Fibroblast of skin of abdomen (primary cell): ENCODE data around the gene ZNF407.

Experiments
- DNase-seq: peaks from one replicate; pipeline ENCODE4 v3.0.0-alpha.2; 2013

ZNF407 gene

GRCh38 chr18:75029481-75029880 is 431.8 kb downstream of the ZNF407 start:
- no peak for DNase-seq

- DNase-seq, result no peak
These were observed 434.1 kb downstream of the ZNF407 start for GRCh38 chr18:75031717-75032317.

- DNase-seq, result no peak
These were observed 435.8 kb downstream of the ZNF407 start for GRCh38 chr18:75033516-75033915.

GRCh38 chr18:75034937-75035336 is 437.3 kb downstream of the ZNF407 start:
- no peak for DNase-seq

- DNase-seq, result no peak
These were observed 438.3 kb downstream of the ZNF407 start for GRCh38 chr18:75035928-75036327.

- peak; percentile 35 for DNase-seq
These were observed 439.4 kb downstream of the ZNF407 start for GRCh38 chr18:75036917-75037688.

GRCh38 chr18:75037689-75037955 is 440.0 kb downstream of the ZNF407 start:
- no peak for DNase-seq

GRCh38 chr18:75041586-75041985 is 443.9 kb downstream of the ZNF407 start:
- peak; percentile 15 for DNase-seq

- no peak for DNase-seq
These were observed 445.8 kb downstream of the ZNF407 start for GRCh38 chr18:75043478-75043877.

- no peak for DNase-seq
These were observed 446.6 kb downstream of the ZNF407 start for GRCh38 chr18:75044296-75044695.

GRCh38 chr18:75044791-75045190 is 447.1 kb downstream of the ZNF407 start:
- no peak for DNase-seq

GRCh38 chr18:75045272-75045671 is 447.6 kb downstream of the ZNF407 start:
- no peak for DNase-seq

- DNase-seq, result no peak
These were observed 449.7 kb downstream of the ZNF407 start for GRCh38 chr18:75047240-75047961.

- no peak for DNase-seq
These were observed 451.2 kb downstream of the ZNF407 start for GRCh38 chr18:75048776-75049454.

- no peak for DNase-seq
These were observed 451.8 kb downstream of the ZNF407 start for GRCh38 chr18:75049455-75049789.

GRCh38 chr18:75051757-75052156 is 454.1 kb downstream of the ZNF407 start:
- no peak for DNase-seq

GRCh38 chr18:75052475-75052874 is 454.8 kb downstream of the ZNF407 start:
- DNase-seq, result no peak

GRCh38 chr18:75053028-75053629 is 455.5 kb downstream of the ZNF407 start:
- DNase-seq, result no peak

- DNase-seq, result no peak
These were observed 456.4 kb downstream of the ZNF407 start for GRCh38 chr18:75054046-75054445.

GRCh38 chr18:75054611-75055010 is 456.9 kb downstream of the ZNF407 start:
- no peak for DNase-seq

- DNase-seq, result no peak
These were observed 459.7 kb downstream of the ZNF407 start for GRCh38 chr18:75057169-75057960.

GRCh38 chr18:75060185-75060584 is 462.5 kb downstream of the ZNF407 start:
- DNase-seq, result no peak
